Loucy (cell line): Measurements from ENCODE around the gene RPN2.

Experiments
- H2AFZ ChIP-seq: fragments of 200-600 bp; sonication (generic); 2 replicates; pipeline ENCODE4 v1.6.0; 2016; ENCODE audit warnings: antibody characterized with exemption, mild to moderate bottlenecking, low read length, moderate library complexity
- H3F3A ChIP-seq: fragments of 200-600 bp; 2 replicates; pipeline ENCODE4 v1.6.0; 2016; ENCODE audit warnings: antibody characterized with exemption, low read depth, mild to moderate bottlenecking
- H3K27me3 ChIP-seq: fragments of 200-600 bp; sonication (generic); 2 replicates; pipeline ENCODE4 v1.6.1; 2014; ENCODE audit warnings: low read length, mild to moderate bottlenecking; ENCODE audit not compliant: insufficient read depth, poor library complexity, severe bottlenecking
- H3K36me3 ChIP-seq: fragments of 200-600 bp; sonication (generic); 2 replicates; pipeline ENCODE4 v1.6.1; 2016; ENCODE audit warnings: low read length; ENCODE audit not compliant: insufficient read depth
- H3K4me1 ChIP-seq: fragments of 200-600 bp; sonication (generic); 2 replicates; pipeline ENCODE4 v1.5.1; 2014; ENCODE audit warnings: low read length, mild to moderate bottlenecking; ENCODE audit not compliant: insufficient read depth, poor library complexity, severe bottlenecking
- H3K4me2 ChIP-seq: fragments of 200-600 bp; sonication (generic); 2 replicates; pipeline ENCODE4 v1.6.0; 2014; ENCODE audit warnings: antibody characterized with exemption, low read length, low read depth, mild to moderate bottlenecking; ENCODE audit not compliant: poor library complexity, severe bottlenecking
- H3K4me3 ChIP-seq: fragments of 200-600 bp; sonication (generic); 2 replicates; pipeline ENCODE4 v1.5.1; 2014; ENCODE audit warnings: low read length, mild to moderate bottlenecking, mixed read lengths; ENCODE audit not compliant: poor library complexity, severe bottlenecking
- H3K79me2 ChIP-seq: fragments of 200-600 bp; sonication (generic); 2 replicates; pipeline ENCODE4 v1.6.1; 2014; ENCODE audit warnings: low read length; ENCODE audit not compliant: insufficient read depth
- H3K9ac ChIP-seq: fragments of 200-600 bp; sonication (generic); 2 replicates; pipeline ENCODE4 v1.6.0; 2014; ENCODE audit warnings: mild to moderate bottlenecking, low read depth, low read length, moderate library complexity; ENCODE audit not compliant: poor library complexity, severe bottlenecking
- H3K9me2 ChIP-seq: fragments of 200-600 bp; sonication (generic); replicated peaks from 2 replicates; pipeline ENCODE4 v1.6.1; 2016; ENCODE audit warnings: low read depth, low read length, mixed read lengths
- H3K9me3 ChIP-seq: fragments of 200-600 bp; sonication (generic); 2 replicates; pipeline ENCODE4 v1.6.1; 2014; ENCODE audit warnings: mild to moderate bottlenecking, antibody characterized with exemption, low read length, low read depth; ENCODE audit not compliant: insufficient read depth
- H4K20me1 ChIP-seq: fragments of 200-600 bp; sonication (generic); 2 replicates; pipeline ENCODE4 v1.6.0; 2014; ENCODE audit warnings: antibody characterized with exemption, low read length, mild to moderate bottlenecking; ENCODE audit not compliant: insufficient read depth, poor library complexity, severe bottlenecking
- CTCF ChIP-seq: fragments of 200-600 bp; sonication (generic); conservative IDR thresholded peaks from 2 replicates; pipeline ENCODE4 v1.5.1; 2014; ENCODE audit warnings: mild to moderate bottlenecking, antibody characterized with exemption, low read length
- EZH2phosphoT487 ChIP-seq: fragments of 200-600 bp; IDR thresholded peaks from 2 replicates; pipeline ENCODE4 v1.6.1; 2018; ENCODE audit warnings: antibody characterized with exemption, mild to moderate bottlenecking, moderate library complexity, borderline replicate concordance

The RPN2 gene

DNA sequence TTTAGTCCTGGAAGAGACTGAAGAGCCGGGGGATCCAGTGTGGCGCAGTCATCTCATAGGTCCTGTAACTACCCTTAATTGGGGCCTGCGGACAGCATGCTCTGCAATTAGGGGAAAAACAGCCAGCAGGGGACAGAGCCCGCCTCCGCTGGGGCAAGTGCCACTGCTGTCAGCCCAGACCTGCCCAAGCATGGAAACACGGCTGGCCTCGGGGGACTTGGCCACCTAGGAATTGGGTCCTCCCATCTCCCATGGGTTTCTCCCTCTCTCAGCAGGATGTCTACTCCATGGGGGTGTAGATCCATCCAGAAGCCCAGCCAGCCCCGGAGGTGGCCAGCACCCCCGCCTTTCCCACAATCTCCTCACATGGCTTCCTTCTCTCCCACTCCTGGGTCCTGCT, 78.9 kb downstream of the RPN2 start:
- H2AFZ ChIP-seq, result no peak overlapping the region; the same call in 1 of the 2 replicates
- H3K4me1 ChIP-seq, result no peaks in the 10 kb centered on the region
- H3K27me3 ChIP-seq, result no peaks in the 10 kb centered on the region
- no peaks in the 10 kb centered on the region for H3K36me3 ChIP-seq
- no peak overlapping the region for H3K4me3 ChIP-seq
- H3K9me2 ChIP-seq, result no peaks in the 10 kb centered on the region
- H3K9ac ChIP-seq, result no peak overlapping the region
- H4K20me1 ChIP-seq, result no peaks in the 10 kb centered on the region
- TF ChIP-seq EZH2phosphoT487 (no peak), CTCF (no peak)
- H3F3A ChIP-seq, result no peaks in the 10 kb centered on the region
- no peaks in the 10 kb centered on the region for H3K9me3 ChIP-seq
- no peak overlapping the region for H3K4me2 ChIP-seq
- H3K79me2 ChIP-seq, result no peaks in the 10 kb centered on the region

DNA sequence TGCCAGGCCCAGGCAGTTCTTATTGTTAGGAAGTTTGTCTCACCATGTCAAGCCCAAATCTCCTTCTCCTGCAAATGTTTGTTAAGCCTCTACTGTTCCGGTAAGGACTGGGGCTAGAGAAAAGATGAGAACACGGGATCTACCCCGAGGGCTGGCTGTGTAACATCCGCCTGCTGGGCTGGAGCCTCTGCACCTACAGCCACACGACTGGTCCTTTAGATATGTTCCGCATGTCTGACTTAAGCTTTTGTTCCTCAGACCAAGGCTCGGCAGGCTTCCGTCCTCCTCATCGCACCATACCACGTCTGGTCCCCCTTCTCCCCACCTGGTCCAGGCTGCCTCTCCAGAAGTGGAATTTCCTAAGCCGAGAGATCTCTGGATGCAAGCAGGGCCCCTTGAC, 79.9 kb downstream of the RPN2 start:
- Histone ChIP-seq H3K9me2 (no peaks in the 10 kb centered on the region), H2AFZ (0 out of 2 replicates have a peak overlapping the region, but pooled peaks have one; percentile 11), H3K9me3 (no peaks in the 10 kb centered on the region), H3K9ac (no peak overlapping the region), H3K4me2 (no peak overlapping the region), H3K36me3 (no peaks in the 10 kb centered on the region), H3K27me3 (no peaks in the 10 kb centered on the region), H3K4me1 (no peaks in the 10 kb centered on the region), H4K20me1 (no peaks in the 10 kb centered on the region), H3K4me3 (no peak overlapping the region), H3K79me2 (no peaks in the 10 kb centered on the region), H3F3A (no peaks in the 10 kb centered on the region)
- TF ChIP-seq CTCF (no peak), EZH2phosphoT487 (no peak)

DNA sequence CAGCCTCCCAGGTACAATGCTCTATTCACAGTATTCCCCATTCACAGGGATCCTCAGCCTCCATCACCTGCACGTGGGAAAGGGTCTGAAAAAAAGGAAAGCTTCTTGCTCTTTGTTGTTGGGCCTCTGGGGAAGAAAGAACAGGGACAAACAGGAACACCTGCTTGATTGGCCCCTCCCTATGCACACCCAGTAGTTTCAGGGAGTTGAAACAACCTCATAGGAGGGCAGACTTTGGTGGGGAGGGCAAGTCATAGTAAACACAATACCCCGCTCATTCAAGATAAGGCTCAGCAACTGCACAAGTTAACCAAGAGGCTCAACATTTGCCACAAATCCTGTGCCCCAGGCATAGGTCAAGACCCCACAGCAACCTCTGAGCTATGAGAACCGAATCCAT, 80.7 kb downstream of the RPN2 start:
- Histone ChIP-seq H4K20me1 (no peaks in the 10 kb centered on the region), H3K36me3 (no peaks in the 10 kb centered on the region), H3K4me3 (no peak overlapping the region), H3K9ac (no peak overlapping the region), H3K9me2 (no peaks in the 10 kb centered on the region), H3K27me3 (no peaks in the 10 kb centered on the region), H3K4me2 (no peak overlapping the region), H3K4me1 (no peaks in the 10 kb centered on the region), H3F3A (no peaks in the 10 kb centered on the region), H3K79me2 (no peaks in the 10 kb centered on the region), H3K9me3 (no peaks in the 10 kb centered on the region), H2AFZ (no peak overlapping the region)
- TF ChIP-seq CTCF (no peak), EZH2phosphoT487 (no peak)
